HL-60 (cell line): Measurements from ENCODE around the gene CRYBA4.
A peak's percentile ranks its signal among the peaks of the same experiment; 100 is the strongest.

Experiments
- DNase-seq, 2 experiments: peaks; one replicate each; pipeline ENCODE4 v3.0.0-alpha.2; 2010 to 2020; ENCODE audit warnings: low read depth in 1 of 2, low spot score in 1 of 2
- H3K27ac ChIP-seq: fragments of 250-450 bp; sonication (Bioruptor Pico); replicated peaks from 2 replicates; pipeline ENCODE4 v1.5.1; 2020; ENCODE audit warnings: mild to moderate bottlenecking, moderate library complexity
- H3K27me3 ChIP-seq: fragments of 250-450 bp; sonication (Bioruptor Pico); 2 replicates; pipeline ENCODE4 v1.5.1; 2021; ENCODE audit warnings: mild to moderate bottlenecking, moderate library complexity; ENCODE audit not compliant: insufficient read depth, poor library complexity, severe bottlenecking
- H3K4me3 ChIP-seq: replicated peaks from 2 replicates; pipeline ENCODE4 v1.5.1; 2011; ENCODE audit warnings: mild to moderate bottlenecking, control low read depth, low read length; ENCODE audit not compliant: insufficient read depth
- GABPA ChIP-seq: IDR thresholded peaks from 2 replicates; pipeline ENCODE4 v1.6.1; 2012; ENCODE audit warnings: low read depth
- POLR2AphosphoS5 ChIP-seq: IDR thresholded peaks from 2 replicates; pipeline ENCODE4 v1.6.1; 2012; ENCODE audit warnings: low read depth
- SPI1 ChIP-seq: IDR thresholded peaks from 2 replicates; pipeline ENCODE4 v1.6.1; 2012; ENCODE audit warnings: low read depth, mild to moderate bottlenecking, borderline replicate concordance
- TF ChIP-seq, protein P1 (sequence below): IDR thresholded peaks from 2 replicates; pipeline ENCODE4 v1.6.1; 2012; ENCODE audit warnings: low read depth; ENCODE audit not compliant: insufficient replicate concordance
- TF ChIP-seq, protein P2 (sequence below): IDR thresholded peaks from one replicate; pipeline ENCODE4 v1.5.1; 2011; ENCODE audit warnings: low read length, control low read depth, inconsistent platforms; ENCODE audit not compliant: insufficient read depth

CRYBA4 gene

DNA sequence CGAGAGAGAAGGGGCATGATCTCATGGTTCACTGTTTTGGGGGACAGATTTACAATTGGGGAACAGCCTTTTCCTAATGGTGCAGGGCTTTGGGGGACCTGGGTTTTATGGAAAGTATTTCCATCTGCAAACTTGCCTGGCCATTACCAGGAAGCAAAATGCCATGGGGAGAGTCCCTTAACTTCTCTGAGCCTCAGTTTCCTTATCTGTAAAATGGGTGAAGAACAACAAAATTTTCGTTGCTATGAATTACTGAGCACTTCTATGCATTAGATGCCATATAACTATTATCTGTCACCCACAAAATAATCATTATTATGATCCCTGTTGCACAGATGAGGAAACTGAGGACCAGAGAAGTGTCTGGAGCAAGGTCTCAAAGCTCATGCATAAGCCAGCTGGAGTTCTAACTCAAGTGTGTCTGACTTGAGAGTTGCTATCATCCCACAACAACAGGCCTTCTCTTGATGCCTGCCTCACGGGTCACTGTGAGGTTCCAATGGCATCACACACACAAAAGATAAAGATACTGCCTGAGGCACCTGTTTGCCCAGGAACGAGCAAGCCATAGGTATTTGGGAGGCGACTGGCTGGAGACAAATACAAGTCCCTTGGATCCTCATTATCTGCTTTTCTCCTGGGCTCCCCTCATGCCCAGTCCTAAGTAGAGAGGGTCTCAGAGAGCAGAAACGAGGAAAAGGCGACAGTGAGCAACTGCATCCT is 47.6 kb upstream of the CRYBA4 start:
- Histone ChIP-seq H3K27me3 (no peaks in the 10 kb centered on the region), H3K27ac (peak overlapping the region; percentile 62), H3K4me3 (no peak overlapping the region)
- DNase-seq, result no peak
- TF ChIP-seq GABPA (no peak), POLR2AphosphoS5 (no peak), SPI1 (no peak)
- TF ChIP-seq, protein P1, sequence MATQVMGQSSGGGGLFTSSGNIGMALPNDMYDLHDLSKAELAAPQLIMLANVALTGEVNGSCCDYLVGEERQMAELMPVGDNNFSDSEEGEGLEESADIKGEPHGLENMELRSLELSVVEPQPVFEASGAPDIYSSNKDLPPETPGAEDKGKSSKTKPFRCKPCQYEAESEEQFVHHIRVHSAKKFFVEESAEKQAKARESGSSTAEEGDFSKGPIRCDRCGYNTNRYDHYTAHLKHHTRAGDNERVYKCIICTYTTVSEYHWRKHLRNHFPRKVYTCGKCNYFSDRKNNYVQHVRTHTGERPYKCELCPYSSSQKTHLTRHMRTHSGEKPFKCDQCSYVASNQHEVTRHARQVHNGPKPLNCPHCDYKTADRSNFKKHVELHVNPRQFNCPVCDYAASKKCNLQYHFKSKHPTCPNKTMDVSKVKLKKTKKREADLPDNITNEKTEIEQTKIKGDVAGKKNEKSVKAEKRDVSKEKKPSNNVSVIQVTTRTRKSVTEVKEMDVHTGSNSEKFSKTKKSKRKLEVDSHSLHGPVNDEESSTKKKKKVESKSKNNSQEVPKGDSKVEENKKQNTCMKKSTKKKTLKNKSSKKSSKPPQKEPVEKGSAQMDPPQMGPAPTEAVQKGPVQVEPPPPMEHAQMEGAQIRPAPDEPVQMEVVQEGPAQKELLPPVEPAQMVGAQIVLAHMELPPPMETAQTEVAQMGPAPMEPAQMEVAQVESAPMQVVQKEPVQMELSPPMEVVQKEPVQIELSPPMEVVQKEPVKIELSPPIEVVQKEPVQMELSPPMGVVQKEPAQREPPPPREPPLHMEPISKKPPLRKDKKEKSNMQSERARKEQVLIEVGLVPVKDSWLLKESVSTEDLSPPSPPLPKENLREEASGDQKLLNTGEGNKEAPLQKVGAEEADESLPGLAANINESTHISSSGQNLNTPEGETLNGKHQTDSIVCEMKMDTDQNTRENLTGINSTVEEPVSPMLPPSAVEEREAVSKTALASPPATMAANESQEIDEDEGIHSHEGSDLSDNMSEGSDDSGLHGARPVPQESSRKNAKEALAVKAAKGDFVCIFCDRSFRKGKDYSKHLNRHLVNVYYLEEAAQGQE, result no peak
- TF ChIP-seq, protein P2, sequence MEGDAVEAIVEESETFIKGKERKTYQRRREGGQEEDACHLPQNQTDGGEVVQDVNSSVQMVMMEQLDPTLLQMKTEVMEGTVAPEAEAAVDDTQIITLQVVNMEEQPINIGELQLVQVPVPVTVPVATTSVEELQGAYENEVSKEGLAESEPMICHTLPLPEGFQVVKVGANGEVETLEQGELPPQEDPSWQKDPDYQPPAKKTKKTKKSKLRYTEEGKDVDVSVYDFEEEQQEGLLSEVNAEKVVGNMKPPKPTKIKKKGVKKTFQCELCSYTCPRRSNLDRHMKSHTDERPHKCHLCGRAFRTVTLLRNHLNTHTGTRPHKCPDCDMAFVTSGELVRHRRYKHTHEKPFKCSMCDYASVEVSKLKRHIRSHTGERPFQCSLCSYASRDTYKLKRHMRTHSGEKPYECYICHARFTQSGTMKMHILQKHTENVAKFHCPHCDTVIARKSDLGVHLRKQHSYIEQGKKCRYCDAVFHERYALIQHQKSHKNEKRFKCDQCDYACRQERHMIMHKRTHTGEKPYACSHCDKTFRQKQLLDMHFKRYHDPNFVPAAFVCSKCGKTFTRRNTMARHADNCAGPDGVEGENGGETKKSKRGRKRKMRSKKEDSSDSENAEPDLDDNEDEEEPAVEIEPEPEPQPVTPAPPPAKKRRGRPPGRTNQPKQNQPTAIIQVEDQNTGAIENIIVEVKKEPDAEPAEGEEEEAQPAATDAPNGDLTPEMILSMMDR, result no peak

DNA sequence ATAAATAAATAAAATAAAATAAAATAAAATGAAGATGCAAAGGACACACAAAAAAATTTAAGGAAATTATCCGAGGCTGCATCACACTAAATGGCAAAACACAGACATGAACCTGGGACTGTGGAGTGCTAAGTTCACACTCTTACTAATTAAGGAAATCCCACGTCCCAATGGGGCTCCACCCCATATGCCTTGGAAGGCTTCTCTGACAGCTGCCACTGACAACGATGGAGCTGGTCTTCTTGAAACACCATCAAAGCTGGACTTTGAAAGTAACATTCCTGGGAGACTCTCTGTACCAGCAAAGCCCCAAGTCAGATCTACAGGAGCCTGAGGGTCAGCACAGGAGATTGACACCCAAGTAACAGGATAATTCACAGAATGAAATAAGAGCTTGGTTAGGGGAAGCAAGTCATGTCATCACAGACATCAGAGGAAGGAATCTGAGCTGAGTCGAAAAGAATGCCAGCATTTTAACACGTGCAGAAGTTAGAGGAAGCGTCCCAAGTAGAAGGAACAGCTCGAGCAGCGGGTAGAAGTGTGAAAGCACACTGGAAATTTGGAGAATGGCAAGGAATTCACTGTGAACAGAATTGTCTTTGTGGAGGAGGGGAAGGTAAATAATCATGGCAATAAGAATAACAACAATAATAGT is 45.6 kb upstream of the CRYBA4 start:
- no peak overlapping the region for H3K4me3 ChIP-seq
- no peak overlapping the region for H3K27ac ChIP-seq
- TF ChIP-seq POLR2AphosphoS5 (no peak), GABPA (no peak), SPI1 (no peak)
- TF ChIP-seq, protein P1, result no peak
- TF ChIP-seq, protein P2, result no peak
- H3K27me3 ChIP-seq, result no peaks in the 10 kb centered on the region
- peak in 1 of 2 experiments; percentile 40 for DNase-seq

DNA sequence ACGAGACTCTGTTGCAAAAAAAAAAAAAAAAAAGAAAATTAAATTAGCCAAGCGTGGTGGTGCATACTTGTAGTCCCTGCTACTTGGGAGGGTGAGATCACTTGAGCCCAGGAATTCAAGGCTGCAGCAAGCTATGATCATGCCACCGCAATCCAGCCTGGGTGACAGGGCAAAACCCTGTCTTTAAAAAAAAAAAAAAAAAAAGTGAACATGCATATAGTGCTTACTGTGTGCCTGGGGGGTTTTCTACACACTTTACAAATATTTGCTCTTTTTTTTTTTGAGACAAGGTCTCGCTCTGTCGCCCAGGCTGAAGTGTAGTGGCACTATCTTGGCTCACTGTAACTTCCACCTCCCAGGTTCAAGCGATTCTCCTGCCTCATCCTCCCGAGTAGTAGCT is 44.7 kb upstream of the CRYBA4 start:
- no peak for DNase-seq
- Histone ChIP-seq H3K27me3 (no peaks in the 10 kb centered on the region), H3K27ac (no peak overlapping the region), H3K4me3 (no peak overlapping the region)
- TF ChIP-seq GABPA (no peak), POLR2AphosphoS5 (no peak), SPI1 (no peak)
- TF ChIP-seq, protein P1, result no peak
- TF ChIP-seq, protein P2, result no peak
